OCI-LY7 (cell line): ENCODE measurements around the gene LLGL1.

Source experiments
- EZH2phosphoT487 ChIP-seq: fragments of 200-600 bp; sonication (generic); IDR thresholded peaks from 2 replicates; pipeline ENCODE4 v1.6.1; 2018; ENCODE audit warnings: low read depth, borderline replicate concordance, mild to moderate bottlenecking, mixed run types, antibody characterized with exemption, low read length, moderate library complexity, mixed read lengths
- TF ChIP-seq, protein P1 (sequence below): fragments of 200-600 bp; sonication (generic); conservative IDR thresholded peaks from 2 replicates; pipeline ENCODE4 v1.5.1; 2014; ENCODE audit warnings: mild to moderate bottlenecking, antibody characterized with exemption, low read length, moderate library complexity, mixed read lengths

DNA sequence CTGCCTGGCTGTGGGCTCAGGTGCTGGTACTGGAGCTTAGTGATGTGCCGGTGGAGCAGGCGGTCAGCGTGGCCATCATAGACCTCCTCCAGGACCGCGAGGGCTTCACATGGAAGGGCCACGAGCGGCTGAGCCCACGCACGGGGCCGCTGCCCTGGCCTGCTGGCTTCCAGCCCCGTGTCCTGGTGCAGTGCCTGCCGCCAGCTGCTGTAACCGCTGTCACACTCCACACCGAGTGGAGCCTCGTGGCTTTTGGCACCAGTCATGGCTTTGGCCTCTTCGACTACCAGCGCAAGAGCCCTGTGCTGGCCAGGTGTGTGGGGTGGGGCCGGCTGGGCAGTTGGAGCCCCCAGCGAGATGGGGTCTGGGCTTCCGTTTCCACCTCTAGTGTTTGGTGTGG, 12.0 kb downstream of the LLGL1 start:
- TF ChIP-seq EZH2phosphoT487: no peak
- TF ChIP-seq, protein P1, sequence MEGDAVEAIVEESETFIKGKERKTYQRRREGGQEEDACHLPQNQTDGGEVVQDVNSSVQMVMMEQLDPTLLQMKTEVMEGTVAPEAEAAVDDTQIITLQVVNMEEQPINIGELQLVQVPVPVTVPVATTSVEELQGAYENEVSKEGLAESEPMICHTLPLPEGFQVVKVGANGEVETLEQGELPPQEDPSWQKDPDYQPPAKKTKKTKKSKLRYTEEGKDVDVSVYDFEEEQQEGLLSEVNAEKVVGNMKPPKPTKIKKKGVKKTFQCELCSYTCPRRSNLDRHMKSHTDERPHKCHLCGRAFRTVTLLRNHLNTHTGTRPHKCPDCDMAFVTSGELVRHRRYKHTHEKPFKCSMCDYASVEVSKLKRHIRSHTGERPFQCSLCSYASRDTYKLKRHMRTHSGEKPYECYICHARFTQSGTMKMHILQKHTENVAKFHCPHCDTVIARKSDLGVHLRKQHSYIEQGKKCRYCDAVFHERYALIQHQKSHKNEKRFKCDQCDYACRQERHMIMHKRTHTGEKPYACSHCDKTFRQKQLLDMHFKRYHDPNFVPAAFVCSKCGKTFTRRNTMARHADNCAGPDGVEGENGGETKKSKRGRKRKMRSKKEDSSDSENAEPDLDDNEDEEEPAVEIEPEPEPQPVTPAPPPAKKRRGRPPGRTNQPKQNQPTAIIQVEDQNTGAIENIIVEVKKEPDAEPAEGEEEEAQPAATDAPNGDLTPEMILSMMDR: no peak
